Esophagus muscularis mucosa (tissue), 3 donors: ENCODE data around the gene HABP4.

ENCODE experiments used
- CTCF ChIP-seq, 3 experiments: fragments of 200-600 bp in 2 of 3; fragments of 450-650 bp in 1 of 3; sonication (generic) in 2 of 3; IDR thresholded peaks; one replicate each; pipeline ENCODE4 v1.5.1; 2017 to 2019; ENCODE audit warnings: antibody characterized with exemption in 3 of 3, mild to moderate bottlenecking in 2 of 3, moderate library complexity in 1 of 3
- POLR2AphosphoS5 ChIP-seq, 2 donors: sonication (generic); formaldehyde crosslinking; IDR thresholded peaks; one replicate each; pipeline ENCODE4 v1.6.1; 2017; ENCODE audit warnings: antibody characterized with exemption in 2 of 2

GRCh38 chr9:96491079-96491879 lies 41.3 kb downstream of the HABP4 start:
- TF ChIP-seq POLR2AphosphoS5 (IDR thresholded peaks at IDR 0.05) (no peak), CTCF (IDR thresholded peaks at IDR 0.05) (no peak)
